Natural killer cell treated with Interleukin-12 subunit alpha and Interleukin-12 subunit beta and Interleukin-15 and Interleukin-18, amount 100 ng/mL, for 72 hours (primary cell): ENCODE results near the gene COL24A1. TPM values are rescaled to one million over a fixed set of nuclear protein-coding genes. Genes with fewer than 3 reads are reported as not detected.
"Not testable (repeated sequence)": the region's sequence is repeated elsewhere in the genome, so short reads cannot be mapped to it uniquely, and the experiment has no call there.

Source experiments
- ATAC-seq, 2 donors: fragments of 150-1000 bp; cut with Tn5 transposase in 1 of 2; sonication (Bioruptor Pico), chemical (Tn5 transposase) in 1 of 2; 2 replicates each; pipeline ENCODE4 v1.10.0; 2021
- DNase-seq: peaks from one replicate; pipeline ENCODE4 v3.0.0; 2022; ENCODE audit warnings: low spot score
- H3K27ac Mint-ChIP-seq, 2 donors: 1 replicate in 1 of 2; 2 replicates in 1 of 2; pipeline ENCODE4 v1.8.0; 2022; ENCODE audit warnings: mixed read lengths in 2 of 2, mild to moderate bottlenecking in 1 of 2, moderate library complexity in 1 of 2
- H3K27me3 Mint-ChIP-seq, 2 donors: 1 replicate in 1 of 2; 2 replicates in 1 of 2; pipeline ENCODE4 v1.8.0; 2022; ENCODE audit warnings: mixed read lengths in 2 of 2
- H3K36me3 Mint-ChIP-seq: one replicate; pipeline ENCODE4 v1.8.0; 2022; ENCODE audit warnings: mixed read lengths
- H3K4me1 Mint-ChIP-seq, 2 donors: 1 replicate in 1 of 2; 2 replicates in 1 of 2; pipeline ENCODE4 v1.8.0; 2022; ENCODE audit warnings: low read depth in 2 of 2, mixed read lengths in 2 of 2, mild to moderate bottlenecking in 1 of 2
- H3K4me3 Mint-ChIP-seq: one replicate; pipeline ENCODE4 v1.8.0; 2022; ENCODE audit warnings: mixed read lengths
- H3K9me3 Mint-ChIP-seq: 2 replicates; pipeline ENCODE4 v1.8.0; 2022; ENCODE audit warnings: mixed read lengths
- total RNA-seq, 2 donors: library from RNA; stranded (reverse); gene quantifications; one replicate each; pipeline ENCODE4 v1.2.3, GENCODE V29; 2022

Gene COL24A1
- total RNA-seq, 2 donors from 2014 or later = not detected

GRCh38 chr1:85801520-85801919 lies 355.1 kb downstream of the COL24A1 start:
- Mint-ChIP-seq H3K4me3 (no peak overlapping the region), H3K36me3 (no peaks in the 10 kb centered on the region), H3K27ac (no peak overlapping the region), H3K4me1 (no peaks in the 10 kb centered on the region), H3K9me3 (peaks cover 5% of the 10 kb centered on the region), H3K27me3 (no peaks in the 10 kb centered on the region)
- ATAC-seq = no peak
- DNase-seq = no peak

GRCh38 chr1:85799737-85800136 lies 356.8 kb downstream of the COL24A1 start:
- no peaks in the 10 kb centered on the region for H3K27me3 Mint-ChIP-seq
- no peak for ATAC-seq
- no peaks in the 10 kb centered on the region for H3K4me1 Mint-ChIP-seq
- H3K27ac Mint-ChIP-seq = no peak overlapping the region
- DNase-seq = no peak
- no peaks in the 10 kb centered on the region for H3K36me3 Mint-ChIP-seq
- no peak overlapping the region for H3K4me3 Mint-ChIP-seq
- peaks cover 5% of the 10 kb centered on the region for H3K9me3 Mint-ChIP-seq

DNA sequence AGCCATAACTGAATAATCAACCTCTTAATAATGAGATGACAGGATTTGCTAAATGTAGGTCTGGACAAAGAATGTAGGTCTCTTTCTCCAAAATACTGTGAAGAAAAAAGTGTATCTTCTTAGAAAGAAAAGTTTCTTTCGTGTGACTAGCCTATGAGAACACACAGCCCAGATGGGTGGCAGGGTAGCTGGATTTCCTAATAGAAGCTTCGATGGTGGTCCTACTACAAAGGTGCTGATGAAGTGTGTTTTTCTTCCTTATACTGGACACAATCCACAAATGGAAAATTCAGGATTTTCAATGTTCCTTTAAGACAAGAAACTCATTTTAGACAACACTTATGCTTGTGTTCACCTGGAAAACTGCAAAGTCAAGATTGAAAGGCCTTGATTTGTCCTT lies 358.2 kb downstream of the COL24A1 start:
- H3K36me3 Mint-ChIP-seq = no peaks in the 10 kb centered on the region
- DNase-seq = no peak
- no peak for ATAC-seq
- no peak overlapping the region for H3K4me3 Mint-ChIP-seq
- no peaks in the 10 kb centered on the region for H3K27me3 Mint-ChIP-seq
- H3K27ac Mint-ChIP-seq = no peak overlapping the region
- H3K9me3 Mint-ChIP-seq = peaks cover 5% of the 10 kb centered on the region
- H3K4me1 Mint-ChIP-seq = no peaks in the 10 kb centered on the region

DNA sequence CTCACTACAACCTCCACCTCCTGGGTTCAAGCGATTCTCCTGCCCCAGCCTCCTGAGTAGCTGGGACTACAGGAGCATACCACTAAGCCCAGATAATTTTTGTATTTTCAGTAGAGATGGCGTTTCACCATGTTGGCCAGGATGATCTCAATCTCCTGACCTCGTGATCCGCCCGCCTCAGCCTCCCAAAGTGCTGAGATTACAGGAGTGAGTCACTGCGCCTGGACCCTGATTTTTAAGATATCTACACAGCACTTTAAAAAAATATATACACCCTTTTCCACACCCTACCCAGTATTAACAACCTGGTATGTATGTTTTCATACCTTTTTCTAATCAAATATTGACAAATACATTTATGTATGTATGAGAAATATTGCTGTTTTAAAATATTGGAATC lies 379.6 kb downstream of the COL24A1 start:
- H3K4me3 Mint-ChIP-seq, DNase-seq, H3K9me3 Mint-ChIP-seq, H3K27me3 Mint-ChIP-seq, H3K27ac Mint-ChIP-seq, ATAC-seq, H3K36me3 Mint-ChIP-seq, H3K4me1 Mint-ChIP-seq: not testable (repeated sequence)

DNA sequence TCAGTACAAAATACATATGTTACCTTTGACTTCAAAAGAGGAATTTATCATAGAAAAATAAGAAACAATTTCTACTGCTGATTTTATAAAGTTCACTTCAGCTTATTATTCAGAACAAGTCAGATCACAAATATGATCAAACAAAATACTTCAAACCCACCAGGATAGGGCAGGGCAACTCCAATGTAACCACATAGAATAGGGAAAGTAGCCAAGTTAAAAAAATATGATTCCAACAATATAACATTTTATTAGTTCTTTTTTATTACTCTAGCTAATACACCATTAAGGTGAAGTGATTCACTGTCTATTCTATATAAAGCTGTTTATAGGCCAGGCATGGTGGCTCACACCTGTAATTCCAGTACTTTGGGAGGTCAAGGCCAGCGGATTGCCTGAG lies 393.8 kb downstream of the COL24A1 start:
- H3K27ac Mint-ChIP-seq = no peak overlapping the region
- ATAC-seq = no peak

DNA sequence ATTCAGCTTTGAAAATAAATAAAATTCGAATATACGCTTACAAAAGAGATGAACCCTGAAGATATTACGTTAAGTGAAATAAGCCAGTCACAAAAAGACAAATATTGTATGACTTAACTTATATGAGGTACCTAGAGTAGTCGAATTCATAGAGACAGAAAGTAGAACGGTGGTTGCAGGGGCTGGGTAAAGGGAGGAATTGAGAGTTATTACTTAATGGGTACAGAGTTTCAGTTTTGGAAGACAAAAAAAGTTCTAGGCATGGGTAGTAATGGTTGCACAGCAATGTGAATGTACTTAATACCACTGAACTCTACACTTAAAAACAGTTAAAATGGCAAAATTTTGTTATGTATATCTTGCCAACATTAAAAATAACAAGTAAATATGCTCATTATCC lies 399.7 kb downstream of the COL24A1 start:
- Mint-ChIP-seq H3K27me3 (no peaks in the 10 kb centered on the region), H3K4me1 (no peaks in the 10 kb centered on the region), H3K9me3 (peaks cover 4% of the 10 kb centered on the region), H3K4me3 (no peak overlapping the region), H3K36me3 (no peaks in the 10 kb centered on the region), H3K27ac (no peak overlapping the region)
- DNase-seq (no peak), ATAC-seq (no peak)

More for the DNA sequence above, 393.8 kb downstream of the COL24A1 start:
- no peak for DNase-seq
- Mint-ChIP-seq H3K27me3 (no peaks in the 10 kb centered on the region), H3K4me3 (no peak overlapping the region), H3K4me1 (no peaks in the 10 kb centered on the region), H3K9me3 (no peaks in the 10 kb centered on the region), H3K36me3 (no peaks in the 10 kb centered on the region)

DNA sequence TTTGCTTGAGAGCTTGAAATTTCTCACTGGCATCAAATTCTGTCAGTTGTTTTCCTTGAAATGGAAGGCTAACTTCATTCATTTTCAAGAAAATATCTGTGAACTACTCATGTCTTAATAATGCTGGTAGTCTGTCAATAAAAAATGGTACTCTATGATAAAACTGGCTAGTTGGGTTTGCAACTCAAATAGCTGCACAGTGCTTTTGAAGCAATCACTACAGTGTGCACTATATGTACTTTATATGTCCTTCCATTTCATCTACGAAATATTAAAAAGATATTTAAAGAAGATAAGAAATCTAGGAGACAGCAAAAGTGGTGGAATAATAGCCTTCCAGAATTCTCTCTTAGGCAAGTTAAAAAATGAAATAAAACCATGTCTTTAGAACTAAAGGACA lies 408.5 kb downstream of the COL24A1 start:
- Mint-ChIP-seq H3K4me1 (no peaks in the 10 kb centered on the region), H3K27ac (no peak overlapping the region), H3K36me3 (no peaks in the 10 kb centered on the region), H3K4me3 (no peak overlapping the region), H3K27me3 (peaks cover 2 to 3% of the 10 kb centered on the region in 2 donors), H3K9me3 (no peaks in the 10 kb centered on the region)
- ATAC-seq = no peak
- DNase-seq = no peak

GRCh38 chr1:85746777-85747176 lies 409.8 kb downstream of the COL24A1 start:
- Mint-ChIP-seq H3K4me1 (no peaks in the 10 kb centered on the region), H3K36me3 (no peaks in the 10 kb centered on the region), H3K9me3 (no peaks in the 10 kb centered on the region), H3K4me3 (no peak overlapping the region), H3K27me3 (peaks cover 3 to 13% of the 10 kb centered on the region in 2 donors), H3K27ac (no peak overlapping the region)
- DNase-seq (no peak), ATAC-seq (no peak)

DNA sequence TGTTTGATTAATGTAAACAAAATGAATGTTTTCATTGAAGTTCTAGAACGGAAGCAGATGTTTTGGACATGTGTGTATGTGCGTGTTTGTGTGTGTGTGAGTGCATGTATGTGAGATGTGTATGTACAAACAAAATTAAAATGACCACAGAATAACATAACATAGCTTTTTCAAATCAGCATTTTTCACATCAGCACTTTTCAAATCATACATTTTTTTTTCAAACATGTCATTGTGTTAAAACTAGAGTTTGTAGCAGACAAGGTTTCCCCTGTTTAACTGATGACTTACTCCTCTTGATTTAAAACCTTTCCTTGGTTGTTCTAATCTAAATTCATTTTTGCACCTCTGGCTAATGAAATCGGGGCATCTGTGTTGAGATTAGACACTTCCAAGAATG lies 412.8 kb downstream of the COL24A1 start:
- no peak overlapping the region for H3K27ac Mint-ChIP-seq
- no peaks in the 10 kb centered on the region for H3K36me3 Mint-ChIP-seq
- H3K9me3 Mint-ChIP-seq = no peaks in the 10 kb centered on the region
- H3K4me3 Mint-ChIP-seq = no peak overlapping the region
- no peaks in the 10 kb centered on the region for H3K4me1 Mint-ChIP-seq
- peaks cover 6 to 22% of the 10 kb centered on the region in 2 donors for H3K27me3 Mint-ChIP-seq
- DNase-seq (no peak), ATAC-seq (no peak)

DNA sequence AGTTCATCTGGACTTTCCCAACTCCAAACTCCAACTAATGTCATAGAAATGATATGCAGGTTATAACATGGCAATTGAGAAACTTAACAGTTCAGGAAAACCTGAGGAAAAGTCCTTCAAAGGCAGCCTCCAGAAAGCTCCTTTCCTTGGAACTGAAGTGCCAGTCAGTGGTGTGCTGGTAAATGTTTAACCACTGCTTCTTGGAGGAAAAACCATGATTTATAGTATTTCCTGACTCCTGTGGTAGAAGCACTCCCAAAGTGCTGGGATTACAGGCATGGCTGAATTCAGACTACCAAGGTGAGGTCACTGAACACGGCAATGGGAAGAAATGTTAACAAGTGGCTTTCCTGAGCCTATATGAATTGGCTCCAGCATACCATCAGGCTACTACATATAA lies 421.6 kb downstream of the COL24A1 start:
- ATAC-seq (no peak), DNase-seq (no peak)
- no peaks in the 10 kb centered on the region for H3K9me3 Mint-ChIP-seq
- no peak overlapping the region for H3K27ac Mint-ChIP-seq
- H3K4me1 Mint-ChIP-seq = no peaks in the 10 kb centered on the region
- H3K4me3 Mint-ChIP-seq = no peak overlapping the region
- peaks cover 6 to 27% of the 10 kb centered on the region in 2 donors for H3K27me3 Mint-ChIP-seq
- H3K36me3 Mint-ChIP-seq = no peaks in the 10 kb centered on the region

DNA sequence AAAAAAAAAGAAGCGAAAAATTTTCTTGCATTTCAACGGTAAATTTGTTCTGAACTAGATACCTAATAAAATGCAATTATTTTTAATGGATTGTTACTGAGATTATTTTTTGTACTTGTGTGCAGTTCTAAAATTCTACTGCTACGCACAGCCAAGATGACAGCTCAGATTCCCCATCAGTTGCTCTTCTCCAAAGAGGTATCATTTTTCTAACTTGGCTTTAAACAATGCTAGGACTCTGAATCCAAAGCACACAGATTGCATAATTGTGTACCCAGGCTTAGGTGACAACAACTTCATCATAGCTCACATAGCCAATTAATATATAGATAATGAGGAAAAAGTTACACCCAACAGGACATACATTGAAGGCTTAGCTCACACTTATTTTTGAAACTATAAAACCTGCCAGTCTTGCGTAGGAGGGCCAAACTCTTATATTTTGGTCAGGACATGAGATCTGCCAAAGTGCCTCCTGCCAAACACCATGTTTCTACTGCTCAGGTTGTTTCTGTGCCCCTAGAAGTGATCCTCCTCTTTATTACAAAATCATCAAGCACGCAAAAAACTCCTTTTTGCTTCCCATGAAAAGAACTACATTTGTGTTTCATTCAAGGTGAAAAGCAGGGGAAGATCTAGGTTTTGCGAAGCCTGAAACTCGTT lies 437.8 kb downstream of the COL24A1 start:
- Mint-ChIP-seq H3K4me1 (no peaks in the 10 kb centered on the region), H3K27me3 (peaks cover 26 to 30% of the 10 kb centered on the region in 2 donors), H3K9me3 (peaks cover 13% of the 10 kb centered on the region), H3K4me3 (no peak overlapping the region), H3K27ac (no peak overlapping the region), H3K36me3 (peaks cover 18% of the 10 kb centered on the region)
- DNase-seq (no peak), ATAC-seq (no peak)

GRCh38 chr1:85714418-85715114 lies 442.0 kb downstream of the COL24A1 start:
- not testable (repeated sequence) for DNase-seq, H3K36me3 Mint-ChIP-seq, ATAC-seq, H3K9me3 Mint-ChIP-seq, H3K27ac Mint-ChIP-seq, H3K4me3 Mint-ChIP-seq, H3K4me1 Mint-ChIP-seq
- H3K27me3 Mint-ChIP-seq = peaks cover 20 to 23% of the 10 kb centered on the region in 2 donors

DNA sequence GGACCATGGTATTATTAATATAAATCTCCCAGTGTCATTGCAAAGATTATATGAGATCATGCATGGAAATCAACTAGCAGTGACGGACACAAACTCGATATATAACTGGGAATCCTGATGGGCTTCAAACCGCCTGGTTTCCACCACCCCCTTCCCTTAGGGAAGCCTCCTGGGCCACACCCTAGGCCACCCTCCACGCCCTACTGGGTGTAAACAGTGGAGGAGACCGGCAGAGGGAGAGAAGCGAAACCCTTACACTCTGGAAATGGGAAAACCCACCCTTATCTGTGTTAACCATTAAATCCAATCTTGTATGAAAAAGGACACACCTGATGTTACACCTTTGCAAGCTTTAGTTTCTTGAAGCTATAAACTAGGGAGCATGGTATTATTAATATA lies 447.7 kb downstream of the COL24A1 start:
- H3K27me3 Mint-ChIP-seq = peaks cover 7% of the 10 kb centered on the region in 2 donors
- no peak for DNase-seq
- no peak overlapping the region for H3K4me3 Mint-ChIP-seq
- no peak for ATAC-seq
- H3K4me1 Mint-ChIP-seq = peaks cover 9 to 20% of the 10 kb centered on the region in 2 donors
- peaks cover 17% of the 10 kb centered on the region for H3K36me3 Mint-ChIP-seq
- H3K27ac Mint-ChIP-seq = no peak overlapping the region
- peaks cover 2% of the 10 kb centered on the region for H3K9me3 Mint-ChIP-seq

GRCh38 chr1:85707990-85708828 lies 448.4 kb downstream of the COL24A1 start, which contains the start of gene ZNHIT6:
ZNHIT6 (minus strand) TSS chr1:85708433; CDS start chr1:85708284, 149 bp downstream.
- DNase-seq (peak; percentile 89), ATAC-seq (peak; percentile 95 to 97)
- peaks cover under 1 to 3% of the 10 kb centered on the region in 2 donors for H3K27me3 Mint-ChIP-seq
- peaks cover 20% of the 10 kb centered on the region for H3K36me3 Mint-ChIP-seq
- no peaks in the 10 kb centered on the region for H3K9me3 Mint-ChIP-seq
- no peak within 1 kb of the TSS for H3K4me3 Mint-ChIP-seq
- H3K4me1 Mint-ChIP-seq = peaks cover 13 to 25% of the 10 kb centered on the region in 2 donors
- H3K27ac Mint-ChIP-seq = no peak within 1 kb of the TSS
